ENCODE results near the gene FDX2. TPM values are rescaled to one million over a fixed set of nuclear protein-coding genes. Genes with fewer than 3 reads are reported as not detected.

The FDX2 gene
- total RNA-seq, 1 donor, result 15.1 TPM

DNA sequence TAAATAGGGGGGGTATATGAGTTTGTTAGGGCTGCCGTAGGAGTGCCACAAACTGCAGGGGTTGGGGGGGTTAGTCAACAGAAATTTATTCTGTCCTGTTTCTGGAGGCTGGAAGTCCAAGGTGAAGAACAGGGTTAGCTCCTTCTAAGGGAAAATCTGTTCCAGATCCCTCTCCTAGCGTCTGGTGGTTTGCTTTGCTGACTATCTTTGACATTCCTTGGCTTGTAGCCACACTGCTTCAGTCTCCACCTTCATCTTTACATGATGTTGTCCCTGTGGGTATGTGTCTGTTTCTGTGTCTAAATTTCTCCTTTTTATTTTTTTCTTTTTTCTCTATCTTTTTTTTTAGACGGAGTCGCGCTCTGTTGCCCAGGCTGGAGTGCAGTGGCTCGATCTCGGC is 53.0 kb downstream of the FDX2 start:
- no peak overlapping the region for H3K4me3 ChIP-seq (ENCODE audit: low read depth, low read length)
- peak; percentile 18 for DNase-seq (ENCODE audit: low read depth)
- TF ChIP-seq, protein P1, sequence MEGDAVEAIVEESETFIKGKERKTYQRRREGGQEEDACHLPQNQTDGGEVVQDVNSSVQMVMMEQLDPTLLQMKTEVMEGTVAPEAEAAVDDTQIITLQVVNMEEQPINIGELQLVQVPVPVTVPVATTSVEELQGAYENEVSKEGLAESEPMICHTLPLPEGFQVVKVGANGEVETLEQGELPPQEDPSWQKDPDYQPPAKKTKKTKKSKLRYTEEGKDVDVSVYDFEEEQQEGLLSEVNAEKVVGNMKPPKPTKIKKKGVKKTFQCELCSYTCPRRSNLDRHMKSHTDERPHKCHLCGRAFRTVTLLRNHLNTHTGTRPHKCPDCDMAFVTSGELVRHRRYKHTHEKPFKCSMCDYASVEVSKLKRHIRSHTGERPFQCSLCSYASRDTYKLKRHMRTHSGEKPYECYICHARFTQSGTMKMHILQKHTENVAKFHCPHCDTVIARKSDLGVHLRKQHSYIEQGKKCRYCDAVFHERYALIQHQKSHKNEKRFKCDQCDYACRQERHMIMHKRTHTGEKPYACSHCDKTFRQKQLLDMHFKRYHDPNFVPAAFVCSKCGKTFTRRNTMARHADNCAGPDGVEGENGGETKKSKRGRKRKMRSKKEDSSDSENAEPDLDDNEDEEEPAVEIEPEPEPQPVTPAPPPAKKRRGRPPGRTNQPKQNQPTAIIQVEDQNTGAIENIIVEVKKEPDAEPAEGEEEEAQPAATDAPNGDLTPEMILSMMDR (IDR thresholded peaks at IDR 0.05; ENCODE audit: insufficient read depth, low read length), result no peak

DNA sequence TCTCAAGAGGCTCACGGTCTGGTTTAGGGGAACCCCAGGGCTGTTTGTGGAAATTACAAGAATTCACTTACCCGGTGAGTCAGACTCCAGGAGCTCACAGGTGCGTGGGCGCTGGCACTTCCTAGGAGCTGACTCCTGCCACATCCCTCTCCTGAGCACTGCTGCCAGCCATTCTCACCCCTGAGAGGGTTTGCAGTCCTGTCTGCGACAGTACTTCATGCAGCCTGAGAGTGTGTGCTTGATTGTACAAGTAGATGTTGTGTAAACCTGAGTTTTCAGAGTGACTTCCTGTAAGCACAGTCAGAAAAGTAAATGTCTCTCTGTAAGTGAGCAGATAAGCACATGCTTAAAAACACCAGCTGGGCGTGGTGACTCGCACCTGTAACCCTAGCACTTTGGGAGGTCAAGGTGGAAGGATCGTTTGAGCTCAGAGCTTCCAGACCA is 55.7 kb downstream of the FDX2 start:
- TF ChIP-seq, protein P1 (IDR thresholded peaks at IDR 0.05; ENCODE audit: insufficient read depth, low read length), result no peak
- DNase-seq (ENCODE audit: low read depth), result no peak
- H3K4me3 ChIP-seq (ENCODE audit: low read depth, low read length), result no peak overlapping the region

Small RNAs within 50 kb of the gene (small RNA-seq; reads per million reads assigned to genes)
- gene AC011511.1 (not detected), gene AC011511.4 (0.25 reads per million)

Other genes with a start within 250 kb of the FDX2 start
- gene SHFL, start 229.7 kb downstream of the FDX2 start, total RNA-seq (ENCODE audit: low replicate concordance), result 18.4 and 22.7 TPM in 2 replicates
- gene ANGPTL6, start 213.3 kb downstream of the FDX2 start, total RNA-seq (ENCODE audit: low replicate concordance), result 0.09 and 0.90 TPM in 2 replicates
- 7.8 and 21.8 TPM in 2 replicates for gene PPAN, start 209.7 kb downstream of the FDX2 start, total RNA-seq (ENCODE audit: low replicate concordance)
- gene P2RY11, start 204.3 kb downstream of the FDX2 start, total RNA-seq (ENCODE audit: low replicate concordance), result 0.33 and 3.0 TPM in 2 replicates
- gene EIF3G, start 196.1 kb downstream of the FDX2 start, total RNA-seq (ENCODE audit: low replicate concordance), result 120 and 193 TPM in 2 replicates
- 72.9 and 116 TPM in 2 replicates for gene DNMT1, start 121.1 kb downstream of the FDX2 start, total RNA-seq (ENCODE audit: low replicate concordance)
- 9.7 and 44.6 TPM in 2 replicates for gene S1PR2, start 84.7 kb downstream of the FDX2 start, total RNA-seq (ENCODE audit: low replicate concordance)
- 23.1 and 33.9 TPM in 2 replicates for gene MRPL4, start 63.8 kb downstream of the FDX2 start, total RNA-seq (ENCODE audit: low replicate concordance)
- 6.5 and 45.7 TPM in 2 replicates for gene ICAM1, start 44.9 kb downstream of the FDX2 start, total RNA-seq (ENCODE audit: low replicate concordance)
- 0.27 and 0.98 TPM in 2 replicates for gene ICAM4, start 29.1 kb downstream of the FDX2 start, total RNA-seq (ENCODE audit: low replicate concordance)
- gene ICAM5, start 26.1 kb downstream of the FDX2 start, total RNA-seq (ENCODE audit: low replicate concordance), result 1.2 and 4.4 TPM in 2 replicates
- 0.16 and 0.63 TPM in 2 replicates for gene ZGLP1, start 6.2 kb downstream of the FDX2 start, total RNA-seq (ENCODE audit: low replicate concordance)
- gene RAVER1, start 17.5 kb upstream of the FDX2 start, total RNA-seq (ENCODE audit: low replicate concordance), result 6.5 and 12.0 TPM in 2 replicates
- 1.3 and 8.5 TPM in 2 replicates for gene ICAM3, start 23.6 kb upstream of the FDX2 start, total RNA-seq (ENCODE audit: low replicate concordance)
- 25.7 and 51.5 TPM in 2 replicates for gene TYK2, start 64.6 kb upstream of the FDX2 start, total RNA-seq (ENCODE audit: low replicate concordance)
- gene CDC37, start 87.5 kb upstream of the FDX2 start, total RNA-seq (ENCODE audit: low replicate concordance), result 60.5 and 151 TPM in 2 replicates
- 1.8 and 7.0 TPM in 2 replicates for gene PDE4A, start 104.5 kb upstream of the FDX2 start, total RNA-seq (ENCODE audit: low replicate concordance)
- 62.5 and 130 TPM in 2 replicates for gene KEAP1, start 187.3 kb upstream of the FDX2 start, total RNA-seq (ENCODE audit: low replicate concordance)
- 0.27 and 0.41 TPM in 2 replicates for gene S1PR5, start 201.4 kb upstream of the FDX2 start, total RNA-seq (ENCODE audit: low replicate concordance)
- 6.3 and 11.4 TPM in 2 replicates for gene ATG4D, start 227.9 kb upstream of the FDX2 start, total RNA-seq (ENCODE audit: low replicate concordance)
- 11.1 and 25.0 TPM in 2 replicates for gene KRI1, start 250.0 kb upstream of the FDX2 start, total RNA-seq (ENCODE audit: low replicate concordance)